ENCODE results near the gene CUX1. TPM values are rescaled to one million over a fixed set of nuclear protein-coding genes. Genes with fewer than 3 reads are reported as not detected.
"Not testable (repeated sequence)": the region's sequence is repeated elsewhere in the genome, so short reads cannot be mapped to it uniquely, and the experiment has no call there.

Gene CUX1
- total RNA-seq, 1 donor from 2014 or later: 156 TPM

DNA sequence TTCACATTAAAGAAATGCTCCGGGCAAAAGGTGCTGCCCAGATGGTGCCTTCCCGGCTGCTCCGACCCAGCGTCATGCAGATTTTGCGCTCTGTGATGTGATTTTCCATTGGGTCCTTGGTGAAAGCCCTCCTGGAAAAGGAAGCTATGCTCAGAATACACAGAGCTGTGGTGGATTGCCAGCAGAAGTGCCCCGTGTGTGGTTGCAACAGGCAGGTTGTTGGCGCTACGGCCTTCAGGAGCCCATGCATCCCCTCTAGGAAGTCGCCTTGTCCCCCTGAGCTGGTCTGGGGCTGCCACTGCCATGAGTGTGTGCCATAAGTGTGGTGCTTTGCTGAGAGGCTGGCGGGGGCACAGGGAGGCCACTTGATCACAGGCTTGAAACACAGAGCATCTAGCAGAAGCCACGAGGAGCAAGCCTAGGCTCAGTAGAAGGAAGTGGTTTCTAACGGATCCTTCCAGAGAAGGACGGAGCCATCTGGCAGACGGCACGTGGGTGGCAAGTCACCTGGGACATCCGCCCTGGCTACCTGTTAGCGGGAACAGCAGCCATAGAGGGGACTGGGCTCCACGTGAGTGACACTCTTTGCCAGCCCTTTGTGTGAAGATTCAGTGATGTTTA lies 210.9 kb downstream of the CUX1 start:
- DNase-seq (ENCODE audit: low spot score) (no peak), ATAC-seq (no peak)
- intact Hi-C loops (cut with DNase I): no loop called here

DNA sequence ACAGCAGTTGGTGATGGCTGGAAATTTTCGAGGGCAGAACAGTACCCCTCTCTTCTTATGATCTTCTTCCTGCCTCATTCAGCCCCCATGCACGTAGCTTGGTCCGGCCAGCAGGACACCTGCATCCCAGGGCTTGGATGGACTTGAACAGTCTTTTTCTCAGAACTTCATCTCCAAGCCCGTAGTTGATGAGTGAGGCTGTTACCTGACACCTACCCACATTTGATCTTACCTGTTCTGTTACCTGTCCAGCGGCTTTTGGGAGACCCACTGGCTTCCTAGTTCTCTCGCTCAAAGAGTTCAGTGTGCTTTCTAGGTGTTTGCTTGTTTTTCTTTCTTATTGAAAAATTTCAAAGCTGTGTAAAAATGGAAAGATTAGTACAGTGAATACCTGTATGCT lies 212.2 kb downstream of the CUX1 start:
- ATAC-seq: no peak
- intact Hi-C loops (cut with DNase I): no loop called here
- DNase-seq (ENCODE audit: low spot score): no peak

DNA sequence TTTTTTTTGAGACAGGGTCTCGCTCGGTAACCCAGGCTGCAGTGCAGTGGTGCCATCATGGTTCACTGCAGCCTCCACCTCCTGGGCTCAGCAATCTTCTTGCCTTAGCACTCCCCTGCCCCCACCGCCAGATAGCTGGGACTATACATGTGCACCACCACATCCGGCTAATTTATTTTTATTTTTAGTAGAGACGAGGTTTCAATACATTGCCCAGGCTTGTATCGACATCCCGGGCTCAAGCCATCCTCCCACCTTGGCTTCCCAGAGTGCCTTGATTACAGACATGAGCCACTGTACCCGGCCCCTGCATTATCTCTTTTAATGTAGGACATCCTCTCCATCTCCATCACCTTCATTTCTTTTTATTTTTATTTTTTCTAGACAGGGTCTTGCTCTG lies 213.3 kb downstream of the CUX1 start:
- ATAC-seq (no peak), DNase-seq (ENCODE audit: low spot score) (peak; percentile 47)
- intact Hi-C loops (cut with DNase I): no loop called here

- ATAC-seq (no peak), DNase-seq (ENCODE audit: low spot score) (peak; percentile 33)
- intact Hi-C loops (cut with DNase I): no loop called here
Observed at GRCh38 chr7:102036958-102037357, 219.5 kb downstream of the CUX1 start.

- DNase-seq (ENCODE audit: low spot score) (peak; percentile 18), ATAC-seq (no peak)
- intact Hi-C loops (cut with DNase I): no loop called here
Observed at GRCh38 chr7:102039706-102040105, 222.3 kb downstream of the CUX1 start.

DNA sequence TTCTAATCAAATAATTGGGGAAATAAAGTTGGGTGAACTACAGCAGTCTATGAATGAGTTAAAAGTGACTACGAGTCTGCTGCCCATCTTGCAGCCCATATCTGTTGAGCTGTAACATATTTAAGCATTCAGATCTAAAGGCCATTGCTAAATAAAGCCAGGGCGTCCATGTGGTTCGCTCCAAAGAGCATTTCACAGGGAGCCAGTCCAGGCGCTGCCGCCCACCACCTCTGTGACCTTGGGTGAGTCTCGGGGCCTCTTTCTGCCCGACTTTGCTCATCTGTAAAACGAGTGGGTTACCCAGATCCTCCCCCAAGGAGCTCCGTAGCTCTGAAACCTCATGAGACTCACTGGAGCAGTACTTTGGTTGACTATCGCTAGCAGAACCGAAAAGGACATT lies 223.1 kb downstream of the CUX1 start:
- ATAC-seq (no peak), DNase-seq (ENCODE audit: low spot score) (peak; percentile 44)
- intact Hi-C loops (cut with DNase I): no loop called here

GRCh38 chr7:102042016-102042656 lies 224.7 kb downstream of the CUX1 start:
- DNase-seq (ENCODE audit: low spot score) (peak; percentile 35), ATAC-seq (no peak)
- intact Hi-C loops (cut with DNase I): no loop called here

DNA sequence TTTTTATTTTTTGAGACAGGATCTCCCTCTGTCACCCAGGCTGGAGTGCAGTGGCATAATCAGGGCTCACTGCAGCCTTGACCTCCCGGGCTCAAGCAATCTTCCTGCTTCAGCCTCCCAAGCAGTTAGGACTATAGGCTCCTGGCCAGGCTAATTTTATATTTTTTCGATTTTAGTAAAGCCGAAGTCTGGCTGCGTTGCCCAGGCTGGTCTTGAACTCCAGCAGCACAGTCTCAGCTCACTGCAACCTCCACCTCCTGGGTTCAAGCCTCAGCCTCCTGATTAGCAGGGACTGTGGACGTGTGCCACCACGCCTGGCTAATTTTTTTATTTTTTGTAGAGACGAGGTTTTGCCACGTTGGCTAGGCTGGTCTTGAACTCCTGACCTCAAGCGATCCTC lies 225.4 kb downstream of the CUX1 start:
- DNase-seq (ENCODE audit: low spot score): peak; percentile 19
- intact Hi-C loops (cut with DNase I); ATAC-seq: not testable (repeated sequence)

DNA sequence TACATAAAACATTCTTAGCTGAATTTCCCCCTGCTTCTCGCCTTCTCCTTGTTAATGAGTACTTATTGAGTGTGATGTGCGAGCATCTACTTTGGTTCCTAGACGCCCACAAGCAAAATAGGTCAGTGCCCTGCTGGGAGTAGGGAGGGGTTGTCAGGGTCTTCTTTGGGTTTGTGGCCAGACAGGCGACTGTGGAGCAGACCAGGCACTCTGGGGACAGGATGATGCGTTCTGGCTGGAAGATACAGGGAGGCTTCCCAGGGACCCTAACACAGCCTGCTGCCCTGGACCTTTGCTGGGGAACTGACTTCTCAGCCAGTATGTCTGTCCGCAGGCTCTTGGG lies 227.2 kb downstream of the CUX1 start:
- ATAC-seq (no peak), DNase-seq (ENCODE audit: low spot score) (no peak)
- intact Hi-C loops (cut with DNase I): no loop called here

GRCh38 chr7:102044984-102045673 lies 227.7 kb downstream of the CUX1 start:
- DNase-seq (ENCODE audit: low spot score) (peak; percentile 75), ATAC-seq (peak; percentile 92)
- intact Hi-C loops (cut with DNase I): no loop called here

- no peak for ATAC-seq
- DNase-seq (ENCODE audit: low spot score): peak; percentile 51
- intact Hi-C loops (cut with DNase I): no loop called here
Observed at GRCh38 chr7:102045681-102046372, 228.4 kb downstream of the CUX1 start.

- DNase-seq (ENCODE audit: low spot score) (peak; percentile 53), ATAC-seq (no peak)
- intact Hi-C loops (cut with DNase I): no loop called here
Observed at GRCh38 chr7:102046373-102047117, 229.1 kb downstream of the CUX1 start.

GRCh38 chr7:102047167-102047566 lies 229.7 kb downstream of the CUX1 start:
- peak; percentile 21 for DNase-seq (ENCODE audit: low spot score)
- intact Hi-C loops (cut with DNase I): no loop called here

DNA sequence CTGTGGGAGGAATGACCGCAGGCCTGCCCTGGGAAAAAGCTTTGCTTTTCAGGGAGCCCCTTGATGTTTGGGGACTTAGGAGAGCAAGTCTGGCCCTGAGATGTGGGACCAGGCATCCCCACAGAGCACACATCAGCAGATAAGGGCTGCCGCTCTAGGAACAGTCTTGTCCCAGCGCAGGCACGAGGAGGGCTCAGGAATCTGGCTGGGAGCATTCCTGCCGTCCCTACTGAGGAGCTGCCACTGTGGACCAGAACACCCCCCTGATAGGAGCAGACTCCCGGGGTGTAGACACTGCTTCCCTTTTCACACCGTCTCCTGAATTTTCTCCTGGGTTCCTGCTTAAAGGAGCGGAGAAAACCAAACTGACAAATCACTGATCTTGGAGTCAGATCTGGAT lies 232.3 kb downstream of the CUX1 start:
- no peak for ATAC-seq
- DNase-seq (ENCODE audit: low spot score): peak; percentile 22

More at GRCh38 chr7:102047167-102047566, 229.7 kb downstream of the CUX1 start:
- ATAC-seq: no peak

GRCh38 chr7:102050864-102051460 lies 233.5 kb downstream of the CUX1 start:
- ATAC-seq (no peak), DNase-seq (ENCODE audit: low spot score) (peak; percentile 37)
- intact Hi-C loops (cut with DNase I): no loop called here

More for the DNA sequence above, 232.3 kb downstream of the CUX1 start:
- intact Hi-C loops (cut with DNase I): no loop called here

DNA sequence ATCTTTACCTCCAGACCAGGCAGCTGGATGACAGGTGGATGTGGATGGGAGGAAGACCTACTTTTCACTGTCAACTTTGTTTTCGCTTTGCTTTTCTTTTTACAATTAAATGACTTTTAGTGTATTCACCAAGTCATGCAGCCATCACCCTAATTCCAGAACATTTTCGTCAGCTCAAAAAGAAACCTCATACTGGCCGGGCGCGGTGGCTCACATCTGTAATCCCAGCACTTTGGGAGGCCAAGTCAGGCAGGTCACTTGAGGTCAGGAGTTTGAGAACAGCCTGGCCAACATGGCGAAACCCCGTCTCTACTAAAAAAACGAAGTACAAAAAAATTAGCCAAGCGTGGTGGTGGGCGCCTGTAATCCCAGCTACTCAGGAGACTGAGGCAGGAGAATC lies 234.3 kb downstream of the CUX1 start:
- intact Hi-C loops (cut with DNase I); ATAC-seq: not testable (repeated sequence)
- peak; percentile 9 for DNase-seq (ENCODE audit: low spot score)

GRCh38 chr7:102054158-102054557 lies 236.7 kb downstream of the CUX1 start:
- ATAC-seq (no peak), DNase-seq (ENCODE audit: low spot score) (no peak)
- intact Hi-C loops (cut with DNase I): no loop called here

DNA sequence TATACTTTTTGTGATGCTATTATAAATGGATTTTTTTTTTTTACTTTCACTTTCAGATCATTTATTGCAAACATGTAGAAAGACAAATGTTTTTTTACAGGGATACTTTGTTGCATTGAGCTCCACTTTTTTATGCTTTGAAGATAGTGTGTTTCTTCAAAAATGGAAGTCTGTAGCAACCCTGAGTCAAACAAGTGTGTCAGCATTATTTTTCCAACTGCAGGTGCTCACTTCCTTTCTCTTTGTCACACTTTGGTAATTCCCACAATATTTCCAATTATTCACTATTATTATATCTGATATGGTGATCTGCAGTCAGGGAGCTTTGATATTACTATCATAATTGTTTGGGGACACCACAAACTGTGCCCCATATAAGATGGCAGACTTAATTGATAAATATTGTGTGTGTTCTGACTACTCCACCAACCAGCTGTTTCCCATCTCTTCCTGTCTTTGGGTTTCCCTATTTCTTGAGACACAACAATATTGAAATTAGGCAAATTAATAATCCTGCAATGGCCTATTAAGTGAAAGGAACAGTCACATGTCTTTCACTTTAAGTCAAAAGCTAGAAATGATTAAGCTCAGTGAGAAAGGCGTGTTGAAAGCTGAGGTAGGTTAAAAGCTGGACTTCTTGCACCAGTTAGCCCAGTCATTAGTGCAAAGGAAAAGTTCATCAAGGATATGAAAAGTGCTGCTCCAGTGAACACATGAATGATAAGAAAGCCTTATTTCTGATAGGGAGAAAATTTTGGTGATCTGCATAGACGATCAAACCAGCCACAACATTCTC lies 238.0 kb downstream of the CUX1 start:
- intact Hi-C loops (cut with DNase I): no loop called here
- no peak for ATAC-seq
- DNase-seq (ENCODE audit: low spot score): no peak

Data from sciatic nerve (tissue), 2 donors.